Measurements from ENCODE around the gene IFNB1. TPM values are rescaled to one million over a fixed set of nuclear protein-coding genes. Genes with fewer than 3 reads are reported as not detected.

IFNB1 gene
- total and polyA plus RNA-seq, 2 of the 4 experiments (the other 2 are of a cell fraction), result not detected

DNA sequence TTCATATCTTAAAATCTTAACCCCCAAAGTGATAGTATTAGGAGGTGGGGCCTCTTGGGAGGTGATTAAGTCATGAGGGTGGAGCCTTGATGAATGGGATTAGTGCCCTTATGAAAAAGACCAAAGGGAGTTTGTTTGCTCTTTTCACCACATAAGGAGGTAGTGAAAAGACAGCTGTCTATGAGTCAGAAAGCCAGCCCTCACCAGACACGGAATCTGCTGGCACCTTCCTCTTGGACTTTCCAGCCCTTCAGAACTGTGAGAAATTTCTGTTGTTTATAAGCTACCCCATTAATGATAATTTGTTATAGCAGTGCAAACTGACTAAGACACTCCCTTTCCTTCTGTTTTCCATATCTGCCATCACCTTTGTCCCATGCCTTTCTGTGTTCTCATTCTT lies 20.8 kb downstream of the IFNB1 start:
- no peak overlapping the region for H4K8ac ChIP-seq (ENCODE audit: low read depth in 2 of 2, low read length in 2 of 2)
- H3K36me3 ChIP-seq (ENCODE audit: control insufficient read depth, insufficient read depth, low read length), result no peaks in the 10 kb centered on the region
- H4K5ac ChIP-seq (ENCODE audit: low read depth, low read length), result no peak overlapping the region
- dilution Hi-C loops (cut with HindIII; ENCODE audit: low sequenced_read_pairs, unreplicated experiment) (no loop called here), in situ Hi-C loops (cut with MboI; ENCODE audit: low sequenced_read_pairs) (no loop called here), intact Hi-C loops (cut with micrococcal nuclease) (no loop called here)
- no CpG with 5 or more reads among the region's 1 CpG for WGBS, 2 experiments (ENCODE audit: extremely low coverage in 2 of 2, insufficient read length in 1 of 2)
- H3K27ac ChIP-seq (ENCODE audit: insufficient read depth, low read length), result no peak overlapping the region
- no peaks in the 10 kb centered on the region for H3K9me1 ChIP-seq (ENCODE audit: insufficient read depth, low read length)
- no peaks in the 10 kb centered on the region for H3K9me3 ChIP-seq (ENCODE audit: control insufficient read depth, insufficient read depth, low read length)
- no peak overlapping the region for H2BK20ac ChIP-seq (ENCODE audit: low read depth, low read length)
- no peak overlapping the region for H3K4me2 ChIP-seq (ENCODE audit: low read depth, low read length)
- H2AK5ac ChIP-seq (ENCODE audit: low read depth, low read length), result no peak overlapping the region
- H3K27me3 ChIP-seq (ENCODE audit: control insufficient read depth, insufficient read depth, low read length), result no peaks in the 10 kb centered on the region
- ChIA-PET CTCF (no interaction called here), POLR2A (ENCODE audit: unreplicated experiment) (no interaction called here)
- no peak overlapping the region for H2AK9ac ChIP-seq (replicated peaks; ENCODE audit: low read depth, low read length, poor library complexity)
- no peak overlapping the region for H2AFZ ChIP-seq (replicated peaks; ENCODE audit: low read length, poor library complexity)
- H3K4me3 ChIP-seq (ENCODE audit: insufficient read depth, low read depth, low read length), result no peak overlapping the region
- peak; percentile 49 for DNase-seq
- no peaks in the 10 kb centered on the region for H3K4me1 ChIP-seq (ENCODE audit: control insufficient read depth, insufficient read depth, low read length)
- H4K91ac ChIP-seq (ENCODE audit: insufficient read depth, low read depth, low read length), result no peak overlapping the region
- H2BK120ac ChIP-seq (ENCODE audit: low read depth, low read length), result no peak overlapping the region
- no peak overlapping the region for H3K9ac ChIP-seq (ENCODE audit: low read depth, low read length)
- no peak for TF ChIP-seq CHD1 (IDR thresholded peaks at IDR 0.05; ENCODE audit: low read depth, low read length)
- TF ChIP-seq, protein P1, sequence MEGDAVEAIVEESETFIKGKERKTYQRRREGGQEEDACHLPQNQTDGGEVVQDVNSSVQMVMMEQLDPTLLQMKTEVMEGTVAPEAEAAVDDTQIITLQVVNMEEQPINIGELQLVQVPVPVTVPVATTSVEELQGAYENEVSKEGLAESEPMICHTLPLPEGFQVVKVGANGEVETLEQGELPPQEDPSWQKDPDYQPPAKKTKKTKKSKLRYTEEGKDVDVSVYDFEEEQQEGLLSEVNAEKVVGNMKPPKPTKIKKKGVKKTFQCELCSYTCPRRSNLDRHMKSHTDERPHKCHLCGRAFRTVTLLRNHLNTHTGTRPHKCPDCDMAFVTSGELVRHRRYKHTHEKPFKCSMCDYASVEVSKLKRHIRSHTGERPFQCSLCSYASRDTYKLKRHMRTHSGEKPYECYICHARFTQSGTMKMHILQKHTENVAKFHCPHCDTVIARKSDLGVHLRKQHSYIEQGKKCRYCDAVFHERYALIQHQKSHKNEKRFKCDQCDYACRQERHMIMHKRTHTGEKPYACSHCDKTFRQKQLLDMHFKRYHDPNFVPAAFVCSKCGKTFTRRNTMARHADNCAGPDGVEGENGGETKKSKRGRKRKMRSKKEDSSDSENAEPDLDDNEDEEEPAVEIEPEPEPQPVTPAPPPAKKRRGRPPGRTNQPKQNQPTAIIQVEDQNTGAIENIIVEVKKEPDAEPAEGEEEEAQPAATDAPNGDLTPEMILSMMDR (conservative IDR thresholded peaks at IDR 0.05; ENCODE audit: low read depth, low read length), result no peak
- TF ChIP-seq POLR2A (IDR thresholded peaks at IDR 0.05; ENCODE audit: low read depth, low read length), result no peak
- no peak for TF ChIP-seq MAZ (IDR thresholded peaks at IDR 0.05; ENCODE audit: borderline replicate concordance, low read depth, low read length)
- no peak for TF ChIP-seq SMC3 (IDR thresholded peaks at IDR 0.05; ENCODE audit: low read depth, low read length)
- TF ChIP-seq FOS (IDR thresholded peaks at IDR 0.05; ENCODE audit: low read depth, low read length), result no peak
- TF ChIP-seq, protein P2, sequence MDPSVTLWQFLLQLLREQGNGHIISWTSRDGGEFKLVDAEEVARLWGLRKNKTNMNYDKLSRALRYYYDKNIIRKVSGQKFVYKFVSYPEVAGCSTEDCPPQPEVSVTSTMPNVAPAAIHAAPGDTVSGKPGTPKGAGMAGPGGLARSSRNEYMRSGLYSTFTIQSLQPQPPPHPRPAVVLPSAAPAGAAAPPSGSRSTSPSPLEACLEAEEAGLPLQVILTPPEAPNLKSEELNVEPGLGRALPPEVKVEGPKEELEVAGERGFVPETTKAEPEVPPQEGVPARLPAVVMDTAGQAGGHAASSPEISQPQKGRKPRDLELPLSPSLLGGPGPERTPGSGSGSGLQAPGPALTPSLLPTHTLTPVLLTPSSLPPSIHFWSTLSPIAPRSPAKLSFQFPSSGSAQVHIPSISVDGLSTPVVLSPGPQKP (IDR thresholded peaks at IDR 0.05; ENCODE audit: borderline replicate concordance, low read depth, low read length), result no peak
- no peak for TF ChIP-seq MAFK (IDR thresholded peaks at IDR 0.05; ENCODE audit: low read depth, low read length)
- TF ChIP-seq, protein P3, sequence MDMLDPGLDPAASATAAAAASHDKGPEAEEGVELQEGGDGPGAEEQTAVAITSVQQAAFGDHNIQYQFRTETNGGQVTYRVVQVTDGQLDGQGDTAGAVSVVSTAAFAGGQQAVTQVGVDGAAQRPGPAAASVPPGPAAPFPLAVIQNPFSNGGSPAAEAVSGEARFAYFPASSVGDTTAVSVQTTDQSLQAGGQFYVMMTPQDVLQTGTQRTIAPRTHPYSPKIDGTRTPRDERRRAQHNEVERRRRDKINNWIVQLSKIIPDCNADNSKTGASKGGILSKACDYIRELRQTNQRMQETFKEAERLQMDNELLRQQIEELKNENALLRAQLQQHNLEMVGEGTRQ (IDR thresholded peaks at IDR 0.05; ENCODE audit: low read depth, low read length), result no peak
- no peak for TF ChIP-seq NFE2L2 (IDR thresholded peaks at IDR 0.05; ENCODE audit: low read depth, low read length)
- TF ChIP-seq RCOR1 (IDR thresholded peaks at IDR 0.05; ENCODE audit: insufficient replicate concordance, low read length), result no peak
- TF ChIP-seq CEBPB (IDR thresholded peaks at IDR 0.05; ENCODE audit: low read depth, low read length), result no peak
- no peak for TF ChIP-seq MXI1 (IDR thresholded peaks at IDR 0.05; ENCODE audit: borderline replicate concordance, low read depth, low read length)
- TF ChIP-seq RAD21 (IDR thresholded peaks at IDR 0.05; ENCODE audit: low read length), result no peak
- H3K18ac ChIP-seq (ENCODE audit: low read depth, low read length), result no peak overlapping the region
- H3K14ac ChIP-seq (replicated peaks; ENCODE audit: low read depth, low read length), result no peak overlapping the region
- H3K4ac ChIP-seq (ENCODE audit: low read depth, low read length), result no peak overlapping the region
- H3K23ac ChIP-seq (ENCODE audit: low read depth, low read length), result no peak overlapping the region
- BruUV-seq (replicated peaks), result no TSS peak
- ATAC-seq (ENCODE audit: low read depth), result no peak
- H4K20me1 ChIP-seq (ENCODE audit: insufficient read depth, low read length), result no peaks in the 10 kb centered on the region
- no peaks in the 10 kb centered on the region for H3K79me1 ChIP-seq (ENCODE audit: low read depth in 1 of 2, low read length in 2 of 2)
- H2BK5ac ChIP-seq (ENCODE audit: low read depth, low read length, poor library complexity, severe bottlenecking), result no peak overlapping the region
- H3K56ac ChIP-seq (ENCODE audit: extremely low read depth, insufficient read depth, low read length), result no peak overlapping the region
- H2BK15ac ChIP-seq (ENCODE audit: low read depth, low read length), result no peak overlapping the region

Measured in IMR-90 (cell line).